GM12878 (cell line): Measurements from ENCODE around the gene GET3. TPM values are rescaled to one million over a fixed set of nuclear protein-coding genes. Genes with fewer than 3 reads are reported as not detected.
A peak's percentile ranks its signal among the peaks of the same experiment; 100 is the strongest.

Experiments
- ATAC-seq: fragments of 200-7000 bp; cut with Tn5 transposase; 3 replicates; pipeline ENCODE4 v1.9.1; 2020; ENCODE audit warnings: mild to moderate bottlenecking, moderate library complexity
- BruUV-seq: library from RNA; stranded (reverse); fragments of 400-500 nt; replicated peaks from 2 replicates; lab custom pipeline; 2021; lab: Mats Ljungman, UMichigan
- CTCF ChIA-PET: fragments of 300-600 bp; sonication (Branson Sonifier 250); formaldehyde crosslinking; extraction: SDS; loops from one replicate; lab custom pipeline; 2021; ENCODE audit warnings: inconsistent platforms; lab: Yijun Ruan, JAX
- POLR2A ChIA-PET: fragments of 350-600 bp; formaldehyde crosslinking; extraction: SDS; loops from one replicate; lab custom pipeline; 2021; ENCODE audit warnings: inconsistent platforms; lab: Charles Lee
- RAD21 ChIA-PET: fragments of 300-600 bp; sonication (Branson Sonifier 250); formaldehyde crosslinking; loops from one replicate; lab custom pipeline; 2023; ENCODE audit warnings: antibody characterized with exemption; ENCODE audit not compliant: unreplicated experiment; lab: Charles Lee
- SMC1A ChIA-PET: fragments of 300-600 bp; sonication (Branson Sonifier 250); formaldehyde crosslinking; loops from one replicate; lab custom pipeline; 2023; ENCODE audit not compliant: unreplicated experiment, uncharacterized antibody; lab: Charles Lee
- DNase-seq: peaks from one replicate; pipeline ENCODE4 v3.0.0-alpha.2; 2011; ENCODE audit warnings: low read depth, low spot score
- FAIRE-seq: peaks from 3 replicates; lab custom pipeline; 2011; peaks lifted over from hg19 to GRCh38; lab: Jason Lieb, UNC
- H2AFZ ChIP-seq: 2 replicates; pipeline ENCODE4 v1.6.0; 2011; ENCODE audit warnings: low read depth, low read length, control low read depth; ENCODE audit not compliant: control insufficient read depth
- H3K27ac ChIP-seq: 2 replicates; pipeline ENCODE4 v1.5.1; 2011; ENCODE audit warnings: control low read depth; ENCODE audit not compliant: control insufficient read depth, insufficient read depth
- H3K27me3 ChIP-seq, 2 experiments: replicated peaks in 1 of 2; 2 replicates each; pipeline versions ENCODE4 v1.6.0 to v1.6.1; 2011; ENCODE audit warnings: low read length in 1 of 2; ENCODE audit not compliant: control insufficient read depth in 2 of 2, insufficient read depth in 2 of 2
- H3K36me3 ChIP-seq, 2 experiments: 2 replicates each; pipeline ENCODE4 v1.5.1; 2011; ENCODE audit warnings: low read length in 1 of 2; ENCODE audit not compliant: control insufficient read depth in 2 of 2, insufficient read depth in 2 of 2
- H3K4me1 ChIP-seq: 2 replicates; pipeline ENCODE4 v1.6.1; 2011; ENCODE audit warnings: mild to moderate bottlenecking, low read length, moderate library complexity, mixed read lengths; ENCODE audit not compliant: control insufficient read depth, insufficient read depth
- H3K4me2 ChIP-seq: 2 replicates; pipeline ENCODE4 v1.6.0; 2011; ENCODE audit warnings: control low read depth; ENCODE audit not compliant: control insufficient read depth, insufficient read depth
- H3K4me3 ChIP-seq: fragments of 200-600 bp; sonication (generic); 2 replicates; pipeline ENCODE4 v1.5.1; 2016
- H3K79me2 ChIP-seq: 2 replicates; pipeline ENCODE4 v1.6.0; 2011; ENCODE audit warnings: low read length; ENCODE audit not compliant: control insufficient read depth, insufficient read depth
- H3K9ac ChIP-seq: 2 replicates; pipeline ENCODE4 v1.8.0; 2011; ENCODE audit warnings: low read length, control low read depth, mixed read lengths; ENCODE audit not compliant: control insufficient read depth, insufficient read depth
- H3K9me3 ChIP-seq: replicated peaks from 3 replicates; pipeline ENCODE4 v1.5.1; 2011; ENCODE audit warnings: mild to moderate bottlenecking, low read length; ENCODE audit not compliant: control insufficient read depth, insufficient read depth
- H4K20me1 ChIP-seq: 2 replicates; pipeline ENCODE4 v1.6.0; 2011; ENCODE audit not compliant: control insufficient read depth, insufficient read depth
- JUND ChIP-seq: IDR thresholded peaks from 2 replicates; pipeline ENCODE4 v1.6.1; 2012; ENCODE audit warnings: low read depth, mild to moderate bottlenecking, low read length, improper control_type of control experiment, moderate library complexity
- PAX5 ChIP-seq: IDR thresholded peaks from 2 replicates; pipeline ENCODE4 v1.6.1; 2011; ENCODE audit warnings: low read depth, low read length, borderline replicate concordance
- PAX8 ChIP-seq: fragments of 450-650 bp; IDR thresholded peaks from 2 replicates; pipeline ENCODE4 v1.6.1; 2017; ENCODE audit warnings: mild to moderate bottlenecking, moderate library complexity
- POLR2A ChIP-seq: IDR thresholded peaks from 2 replicates; pipeline ENCODE4 v1.6.1; 2011; ENCODE audit warnings: low read depth, mild to moderate bottlenecking, low read length
- RAD51 ChIP-seq: fragments of 450-650 bp; IDR thresholded peaks from 2 replicates; pipeline ENCODE4 v1.6.1; 2016; ENCODE audit warnings: moderate library complexity, mild to moderate bottlenecking, inconsistent platforms
- RB1 ChIP-seq: fragments of 450-650 bp; formaldehyde crosslinking; IDR thresholded peaks from 2 replicates; pipeline ENCODE4 v1.6.1; 2017; ENCODE audit warnings: mild to moderate bottlenecking, borderline replicate concordance
- SPI1 ChIP-seq: IDR thresholded peaks from 2 replicates; pipeline ENCODE4 v1.6.1; 2011; ENCODE audit warnings: low read depth, mild to moderate bottlenecking, low read length, moderate library complexity, borderline replicate concordance; ENCODE audit not compliant: insufficient read depth
- TCF7 ChIP-seq: IDR thresholded peaks from 2 replicates; pipeline ENCODE4 v1.6.1; 2014; ENCODE audit warnings: antibody characterized with exemption, borderline replicate concordance
- WGBS: methylation state at CpG from one replicate; pipeline ENCODE4 v1.1.6; 2016; ENCODE audit warnings: low lambda C conversion rate; ENCODE audit not compliant: insufficient replicate concordance, insufficient coverage; ENCODE audit errors: missing lambda C conversion rate; 5-methylcytosine and 5-hydroxymethylcytosine counted together
- in situ Hi-C: fragments of 300-500 bp; cut with MboI; formaldehyde crosslinking; loops from 9 replicates; pipeline ENCODE4 v1.14.3; 2018; ENCODE audit warnings: mixed read lengths
- intact Hi-C: fragments of 100-400 bp; cut with micrococcal nuclease; formaldehyde crosslinking; loops from one replicate; pipeline ENCODE4 v1.14.2; 2022; ENCODE audit not compliant: unreplicated experiment
- polyA plus RNA-seq, 11 experiments: library from polyadenylated mRNA; depleted of rRNA in 4 of 11; unstranded in 6 of 11; stranded (reverse) in 5 of 11; fragments of >200 nt; fragmentation: Nextera tagmentation in 4 of 11; fragmentation: Illumina TruSeq in 1 of 11; extraction: Ambion mirVana in 4 of 11; extraction: Trizol in 1 of 11; gene quantifications; 1 replicate in 1 of 11; 2 replicates in 10 of 11; pipeline versions ENCODE4 v1.2.1 to v1.2.3, GENCODE V29; 2011 to 2016; ENCODE audit warnings: inconsistent platforms in 2 of 11, missing spikeins in 2 of 11, low read depth in 1 of 11
- total RNA-seq, 4 experiments: library from RNA; depleted of rRNA in 3 of 4; stranded (reverse); fragments of >200 nt in 3 of 4; fragmentation: Illumina TruSeq in 1 of 4; extraction: Trizol in 1 of 4; gene quantifications; 2 replicates each; pipeline versions ENCODE4 v1.2.1 to v1.2.3, GENCODE V29; 2013 to 2021

GET3 gene
- total and polyA plus RNA-seq, 10 of the 15 experiments (the other 5 are each of a cell fraction or from before 2014, with no cell fraction given), result 14.5 to 144 (median 97.2) TPM

DNA sequence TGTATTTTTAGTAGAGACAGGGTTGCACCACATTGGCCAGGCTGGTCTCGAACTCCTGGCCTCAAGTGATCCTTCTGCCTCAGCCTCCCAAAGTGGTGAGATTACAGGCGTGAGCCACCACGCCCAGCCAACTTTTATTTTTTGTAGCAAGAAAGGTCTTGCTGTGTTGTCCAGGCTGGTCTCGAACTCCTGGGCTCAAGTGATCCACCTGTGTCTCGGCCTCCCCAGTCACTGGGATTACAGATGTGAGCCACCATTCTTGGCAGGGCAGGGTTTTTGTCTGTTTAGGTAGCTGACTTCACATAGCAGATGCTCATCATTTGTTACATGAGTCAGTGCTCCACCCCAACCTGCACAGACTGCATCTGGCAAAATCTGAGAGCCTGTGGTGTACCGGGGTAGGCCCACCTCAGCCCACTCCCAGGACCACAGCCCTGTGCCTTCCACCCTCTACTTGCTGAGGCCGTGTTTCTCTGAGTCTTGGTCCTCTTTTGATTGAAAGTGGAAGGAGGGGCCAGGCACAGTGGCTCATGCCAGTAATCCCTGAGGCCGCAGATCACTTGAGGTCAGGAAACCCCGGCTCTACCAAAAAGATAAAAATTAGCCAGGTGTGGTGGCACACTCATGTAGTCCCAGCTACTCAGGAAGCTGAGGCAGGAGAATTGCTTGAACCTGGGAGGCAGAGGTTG, 9.4 kb upstream of the GET3 start:
- ATAC-seq (no peak), FAIRE-seq (no peak), DNase-seq (no peak)
- Histone ChIP-seq H2AFZ (no peak overlapping the region), H4K20me1 (peaks cover 7% of the 10 kb centered on the region; the same call in 1 of the 2 replicates), H3K9me3 (no peaks in the 10 kb centered on the region), H3K27me3 (no peaks in the 10 kb centered on the region), H3K4me1 (peaks cover 21% of the 10 kb centered on the region), H3K9ac (no peak overlapping the region), H3K79me2 (peaks cover 32% of the 10 kb centered on the region), H3K36me3 (peaks cover 25 to 26% of the 10 kb centered on the region in 2 experiments; a peak in 3 of 4 replicates), H3K27ac (no peak overlapping the region), H3K4me3 (no peak overlapping the region), H3K4me2 (no peak overlapping the region)
- ChIA-PET RAD21 (no interaction called here), CTCF (interaction anchor here (1.2 kb wide), 1 partner anchor 9 kb away, joined by 4 read pairs; the partner anchor contains the start of gene GET3), SMC1A (interaction anchor here (0.5 kb wide), 1 partner anchor 161 kb away, joined by 3 read pairs; no protein-coding TSS in a partner anchor), POLR2A (no interaction called here)
- intact Hi-C loops, result no loop called here
- in situ Hi-C loops, result no loop called here
- TF ChIP-seq JUND (no peak), RB1 (no peak), POLR2A (0 out of 2 replicates have a peak, but pooled peaks have one; percentile 28), PAX8 (no peak)
- WGBS, result 85% methylated on average over 9 of the region's 9 CpGs
- no TSS peak for BruUV-seq

- in situ Hi-C loops, result no loop called here
- peaks cover 25 to 26% of the 10 kb centered on the region in 2 experiments; a peak in 3 of 4 replicates for H3K36me3 ChIP-seq
- H3K4me1 ChIP-seq, result peaks cover 21% of the 10 kb centered on the region
- DNase-seq (no peak), FAIRE-seq (no peak)
- H2AFZ ChIP-seq, result no peak overlapping the region
- BruUV-seq, result no TSS peak
- no peak overlapping the region for H3K27ac ChIP-seq
- SMC1A ChIA-PET, result no interaction called here
- TF ChIP-seq TCF7, result no peak
- TF ChIP-seq PAX5, result 0 out of 2 replicates have a peak, but pooled peaks have one; percentile 53
- TF ChIP-seq SPI1, result peak; percentile 71
- TF ChIP-seq POLR2A, result 0 out of 2 replicates have a peak, but pooled peaks have one; percentile 47
- no peak for TF ChIP-seq RAD51
- TF ChIP-seq, all 136 proteins: peak for 3
- WGBS, result 50% methylated on average over 3 of the region's 3 CpGs
- intact Hi-C loops, result no loop called here
- H3K4me3 ChIP-seq, result no peak overlapping the region
- CTCF ChIA-PET, result no interaction called here
- no peak overlapping the region for H3K4me2 ChIP-seq
- POLR2A ChIA-PET, result interaction anchor here (0.9 kb wide), 1 partner anchor 203 kb away, joined by 3 read pairs; the partner anchor contains the start of gene FARSA
- H3K9ac ChIP-seq, result no peak overlapping the region
- no peaks in the 10 kb centered on the region for H3K9me3 ChIP-seq
- H3K79me2 ChIP-seq, result peaks cover 38% of the 10 kb centered on the region
- H4K20me1 ChIP-seq, result peaks cover 11% of the 10 kb centered on the region
- RAD21 ChIA-PET, result no interaction called here
- no peak for ATAC-seq
- H3K27me3 ChIP-seq, result no peaks in the 10 kb centered on the region
Measured at GRCh38 chr19:12730064-12730463, 7.2 kb upstream of the GET3 start.
